ENCODE measurements around the gene PHLPP2.

PHLPP2 gene

DNA sequence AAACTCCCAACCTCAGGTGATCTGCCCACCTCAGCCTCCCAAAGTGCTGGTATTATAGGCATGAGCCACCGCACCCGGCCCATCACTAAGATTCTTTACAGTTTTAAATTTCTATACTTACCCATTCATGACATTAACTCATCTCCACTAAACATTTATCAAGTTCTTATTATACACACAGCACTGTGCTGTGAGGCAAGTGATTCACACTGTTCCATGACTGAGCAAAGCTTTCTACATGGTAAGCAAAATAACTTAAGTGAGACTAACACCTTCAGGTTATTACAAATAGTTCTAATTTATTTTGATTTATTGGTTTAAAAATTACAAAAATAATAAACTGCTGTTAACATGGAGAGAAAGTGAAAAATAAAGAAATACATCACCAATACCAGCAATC, 65.0 kb downstream of the PHLPP2 start:
- Histone ChIP-seq H3K4me1 (peaks cover 19% of the 10 kb centered on the region), H3K79me2 (no peaks in the 10 kb centered on the region), H3K36me3 (ENCODE audit: control insufficient read depth, insufficient read depth, low read length) (no peaks in the 10 kb centered on the region), H3K4me3 (ENCODE audit: low read depth, low read length) (no peak overlapping the region), H2AFZ (no peak overlapping the region), H3K27ac (peak overlapping the region; percentile 61), H3K27me3 (ENCODE audit: control insufficient read depth, insufficient read depth, low read length) (no peaks in the 10 kb centered on the region), H3K9me3 (ENCODE audit: control insufficient read depth, low read length) (no peaks in the 10 kb centered on the region), H3K9ac (no peak overlapping the region), H3K4me2 (ENCODE audit: low read length) (no peak overlapping the region)
- TF ChIP-seq, protein P1, sequence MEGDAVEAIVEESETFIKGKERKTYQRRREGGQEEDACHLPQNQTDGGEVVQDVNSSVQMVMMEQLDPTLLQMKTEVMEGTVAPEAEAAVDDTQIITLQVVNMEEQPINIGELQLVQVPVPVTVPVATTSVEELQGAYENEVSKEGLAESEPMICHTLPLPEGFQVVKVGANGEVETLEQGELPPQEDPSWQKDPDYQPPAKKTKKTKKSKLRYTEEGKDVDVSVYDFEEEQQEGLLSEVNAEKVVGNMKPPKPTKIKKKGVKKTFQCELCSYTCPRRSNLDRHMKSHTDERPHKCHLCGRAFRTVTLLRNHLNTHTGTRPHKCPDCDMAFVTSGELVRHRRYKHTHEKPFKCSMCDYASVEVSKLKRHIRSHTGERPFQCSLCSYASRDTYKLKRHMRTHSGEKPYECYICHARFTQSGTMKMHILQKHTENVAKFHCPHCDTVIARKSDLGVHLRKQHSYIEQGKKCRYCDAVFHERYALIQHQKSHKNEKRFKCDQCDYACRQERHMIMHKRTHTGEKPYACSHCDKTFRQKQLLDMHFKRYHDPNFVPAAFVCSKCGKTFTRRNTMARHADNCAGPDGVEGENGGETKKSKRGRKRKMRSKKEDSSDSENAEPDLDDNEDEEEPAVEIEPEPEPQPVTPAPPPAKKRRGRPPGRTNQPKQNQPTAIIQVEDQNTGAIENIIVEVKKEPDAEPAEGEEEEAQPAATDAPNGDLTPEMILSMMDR (IDR thresholded peaks at IDR 0.05), result no peak

DNA sequence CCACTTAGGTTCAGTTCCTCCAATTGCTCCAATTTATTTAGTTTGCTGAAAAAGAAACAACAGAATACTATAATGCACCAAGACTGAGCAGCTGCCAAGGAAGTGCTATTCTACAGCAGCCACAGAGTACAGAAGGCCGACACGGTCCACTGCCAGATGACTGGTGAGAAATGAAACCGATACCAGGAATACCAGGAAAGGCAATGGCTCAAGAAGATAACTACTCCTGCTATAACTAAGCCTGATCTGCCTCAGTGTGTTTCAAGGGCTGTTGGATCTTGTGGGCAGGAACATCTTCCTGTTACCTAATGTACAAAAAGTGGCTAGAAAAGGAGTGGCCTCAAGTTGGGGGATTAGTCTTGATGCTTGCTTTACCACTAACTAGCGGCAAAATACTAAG, 65.7 kb downstream of the PHLPP2 start:
- no peaks in the 10 kb centered on the region for H3K9me3 ChIP-seq (ENCODE audit: control insufficient read depth, low read length)
- TF ChIP-seq, protein P1 (IDR thresholded peaks at IDR 0.05), result no peak
- no peak overlapping the region for H2AFZ ChIP-seq
- H3K4me3 ChIP-seq (ENCODE audit: low read depth, low read length), result no peak overlapping the region
- H3K79me2 ChIP-seq, result no peaks in the 10 kb centered on the region
- peaks cover 16% of the 10 kb centered on the region for H3K4me1 ChIP-seq
- H3K27ac ChIP-seq, result peak overlapping the region; percentile 61
- no peak overlapping the region for H3K9ac ChIP-seq
- no peaks in the 10 kb centered on the region for H3K36me3 ChIP-seq (ENCODE audit: control insufficient read depth, insufficient read depth, low read length)
- no peaks in the 10 kb centered on the region for H3K27me3 ChIP-seq (ENCODE audit: control insufficient read depth, insufficient read depth, low read length)
- H3K4me2 ChIP-seq (ENCODE audit: low read length), result no peak overlapping the region

DNA sequence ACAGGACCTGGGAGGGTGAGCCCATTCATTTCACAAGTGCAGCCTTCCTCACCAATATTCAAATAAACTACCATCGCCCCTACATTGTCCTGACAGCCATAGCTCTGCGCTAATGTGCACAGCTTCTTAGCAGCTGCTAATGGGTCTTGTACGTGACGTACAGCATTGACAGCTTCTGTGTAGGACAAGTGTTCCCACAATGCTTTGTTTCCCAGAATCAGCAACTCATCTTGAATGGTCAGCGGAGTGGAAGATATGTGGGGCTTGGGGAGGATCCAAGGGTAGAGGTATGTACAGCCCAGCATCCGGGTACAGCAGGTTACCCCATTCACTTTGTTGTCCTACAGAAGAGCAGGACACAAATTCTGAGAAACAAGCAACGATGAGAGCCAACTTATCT, 74.8 kb downstream of the PHLPP2 start:
- Histone ChIP-seq H3K27ac (no peak overlapping the region), H3K4me3 (ENCODE audit: low read depth, low read length) (no peak overlapping the region), H3K79me2 (no peaks in the 10 kb centered on the region), H3K9me3 (ENCODE audit: control insufficient read depth, low read length) (no peaks in the 10 kb centered on the region), H3K27me3 (ENCODE audit: control insufficient read depth, insufficient read depth, low read length) (no peaks in the 10 kb centered on the region), H3K9ac (no peak overlapping the region), H2AFZ (no peak overlapping the region), H3K36me3 (ENCODE audit: control insufficient read depth, insufficient read depth, low read length) (no peaks in the 10 kb centered on the region), H3K4me1 (no peaks in the 10 kb centered on the region), H3K4me2 (ENCODE audit: low read length) (no peak overlapping the region)
- TF ChIP-seq, protein P1 (IDR thresholded peaks at IDR 0.05), result no peak

GRCh38 chr16:71648921-71649320, 75.6 kb downstream of the PHLPP2 start:
- TF ChIP-seq, protein P1 (IDR thresholded peaks at IDR 0.05), result peak; percentile 55
- Histone ChIP-seq H3K79me2 (no peaks in the 10 kb centered on the region), H3K27me3 (ENCODE audit: control insufficient read depth, insufficient read depth, low read length) (no peaks in the 10 kb centered on the region), H3K27ac (no peak overlapping the region), H3K36me3 (ENCODE audit: control insufficient read depth, insufficient read depth, low read length) (no peaks in the 10 kb centered on the region), H3K9me3 (ENCODE audit: control insufficient read depth, low read length) (no peaks in the 10 kb centered on the region), H3K4me2 (ENCODE audit: low read length) (no peak overlapping the region), H3K9ac (no peak overlapping the region), H3K4me1 (no peaks in the 10 kb centered on the region), H3K4me3 (ENCODE audit: low read depth, low read length) (no peak overlapping the region), H2AFZ (no peak overlapping the region)

- H3K4me3 ChIP-seq (ENCODE audit: low read depth, low read length), result no peak overlapping the region
- H3K79me2 ChIP-seq, result no peaks in the 10 kb centered on the region
- H3K27me3 ChIP-seq (ENCODE audit: control insufficient read depth, insufficient read depth, low read length), result no peaks in the 10 kb centered on the region
- H3K9ac ChIP-seq, result no peak overlapping the region
- TF ChIP-seq, protein P1 (IDR thresholded peaks at IDR 0.05), result no peak
- H3K9me3 ChIP-seq (ENCODE audit: control insufficient read depth, low read length), result no peaks in the 10 kb centered on the region
- H3K27ac ChIP-seq, result no peak overlapping the region
- no peaks in the 10 kb centered on the region for H3K36me3 ChIP-seq (ENCODE audit: control insufficient read depth, insufficient read depth, low read length)
- H3K4me2 ChIP-seq (ENCODE audit: low read length), result no peak overlapping the region
- no peaks in the 10 kb centered on the region for H3K4me1 ChIP-seq
- no peak overlapping the region for H2AFZ ChIP-seq
Measured at GRCh38 chr16:71648162-71648561, 76.3 kb downstream of the PHLPP2 start.
